ELR (cell line): ENCODE data around the gene INKA2.

ENCODE experiments used
- DNase-seq: peaks from one replicate; pipeline ENCODE4 v3.0.0-alpha.2; 2015; ENCODE audit warnings: low read depth

Gene INKA2

DNA sequence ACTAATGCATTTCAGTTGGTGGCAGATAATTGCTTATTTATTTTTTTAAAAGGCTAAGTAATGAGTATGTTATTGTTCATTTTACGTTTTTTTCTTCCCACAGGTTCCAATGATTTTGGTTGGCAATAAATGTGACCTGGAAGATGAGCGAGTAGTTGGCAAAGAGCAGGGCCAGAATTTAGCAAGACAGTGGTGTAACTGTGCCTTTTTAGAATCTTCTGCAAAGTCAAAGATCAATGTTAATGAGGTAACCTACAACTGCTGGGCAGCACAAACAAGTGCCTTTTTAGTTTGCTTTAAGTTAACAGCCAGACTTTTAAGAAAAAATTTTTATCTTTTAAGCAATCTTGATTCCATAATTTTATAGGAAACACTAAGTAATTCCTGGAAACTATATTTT is 35.0 kb downstream of the INKA2 start:
- no peak for DNase-seq

DNA sequence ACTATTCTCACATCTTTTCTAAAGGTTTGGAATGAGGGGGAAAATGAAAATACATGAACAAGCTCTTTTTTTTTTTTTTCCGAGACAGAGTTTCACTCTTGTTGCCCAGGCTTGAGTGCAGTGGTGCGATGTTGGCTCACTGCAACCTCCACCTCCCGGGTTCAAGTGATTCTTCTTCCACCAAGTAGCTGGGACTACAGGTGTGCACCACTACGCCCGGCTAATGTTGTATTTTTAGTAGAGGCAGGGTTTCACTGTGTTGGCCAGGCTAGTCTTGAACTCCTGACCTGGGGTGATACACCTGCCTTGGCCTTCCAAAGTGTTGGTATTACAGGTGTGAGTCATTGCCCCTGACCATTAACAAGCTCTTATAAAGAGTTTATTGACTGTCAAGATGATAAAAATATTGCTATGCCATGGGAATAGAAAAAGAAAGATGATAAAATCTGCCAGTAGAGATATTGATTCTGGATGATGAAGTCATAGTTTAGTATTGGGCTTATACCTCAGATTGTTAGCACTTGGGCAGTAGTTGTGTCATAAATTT is 36.6 kb downstream of the INKA2 start:
- no peak for DNase-seq

DNA sequence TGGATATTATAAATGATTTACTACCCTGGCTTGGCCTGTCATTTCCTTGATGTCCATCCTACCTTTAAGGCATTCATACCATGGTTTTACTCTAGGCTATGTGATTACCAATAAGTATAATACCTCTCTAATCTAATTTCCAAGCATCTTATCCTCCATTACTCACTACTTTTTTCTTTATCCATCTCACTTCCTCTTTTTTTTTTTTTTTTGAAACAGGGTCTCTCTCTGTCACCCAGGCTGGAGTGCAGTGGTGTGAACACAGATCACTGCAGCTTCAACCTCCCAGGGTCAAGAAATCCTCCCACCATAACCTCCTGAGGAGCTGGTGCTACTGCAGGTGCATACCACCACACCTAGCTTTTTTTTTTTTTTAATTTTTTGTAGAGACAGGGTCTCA is 39.9 kb downstream of the INKA2 start:
- DNase-seq, result no peak

DNA sequence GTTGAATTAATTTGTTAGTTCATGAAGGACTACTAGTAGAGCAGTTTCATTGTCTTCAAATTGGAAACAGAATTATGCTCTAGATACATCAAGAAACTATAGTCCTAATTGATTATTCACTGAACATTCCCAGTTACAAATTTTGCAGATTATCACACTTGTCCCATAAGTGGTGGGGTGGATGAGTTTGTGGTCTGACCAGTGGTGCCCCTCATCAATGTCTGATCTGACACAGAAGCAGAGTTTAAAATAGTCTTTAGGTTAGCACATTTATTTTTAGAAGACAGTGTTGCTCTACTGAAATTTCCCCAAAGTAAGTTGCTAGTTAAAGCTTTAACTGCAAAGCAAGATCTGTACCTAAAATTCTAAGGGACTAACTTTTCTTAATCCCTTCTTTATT is 42.9 kb downstream of the INKA2 start:
- DNase-seq, result no peak

DNA sequence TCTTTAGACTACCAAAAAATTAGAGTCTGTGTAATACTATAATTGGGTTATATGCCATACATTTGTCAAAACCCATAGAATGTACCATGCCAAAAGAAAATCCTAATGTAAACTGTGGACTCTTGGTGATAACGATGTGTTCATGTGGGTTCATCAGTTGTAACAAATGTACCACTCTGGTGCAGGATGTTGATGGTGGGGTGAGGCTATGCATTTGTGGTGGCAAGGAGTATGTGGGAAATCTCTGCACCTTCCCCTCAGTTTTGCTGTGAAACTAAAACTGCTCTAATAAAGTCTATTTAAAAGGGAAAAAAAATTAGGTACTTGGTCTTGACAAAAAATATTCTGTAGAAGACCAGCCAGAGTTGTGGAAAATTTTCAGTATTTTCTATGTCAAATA is 43.4 kb downstream of the INKA2 start:
- DNase-seq, result no peak

DNA sequence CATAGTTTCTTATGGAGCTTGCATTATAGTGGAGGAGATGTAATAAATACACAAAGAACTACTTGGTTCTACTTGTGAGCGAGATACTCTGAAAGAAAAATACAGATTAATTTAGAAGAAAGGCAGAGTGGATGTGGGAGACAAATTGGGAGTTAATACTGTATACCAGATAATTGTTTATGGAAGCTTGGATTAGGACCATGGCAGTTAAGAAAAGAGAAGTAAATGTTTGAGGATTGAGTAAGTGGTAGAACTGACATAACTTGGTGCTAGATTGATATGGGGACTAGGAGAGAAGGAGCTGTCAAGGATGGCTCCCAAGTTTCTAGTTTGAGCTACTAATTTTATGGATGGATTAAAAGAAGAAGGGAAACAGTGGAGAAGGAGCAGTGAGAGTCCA is 47.3 kb downstream of the INKA2 start:
- no peak for DNase-seq

DNA sequence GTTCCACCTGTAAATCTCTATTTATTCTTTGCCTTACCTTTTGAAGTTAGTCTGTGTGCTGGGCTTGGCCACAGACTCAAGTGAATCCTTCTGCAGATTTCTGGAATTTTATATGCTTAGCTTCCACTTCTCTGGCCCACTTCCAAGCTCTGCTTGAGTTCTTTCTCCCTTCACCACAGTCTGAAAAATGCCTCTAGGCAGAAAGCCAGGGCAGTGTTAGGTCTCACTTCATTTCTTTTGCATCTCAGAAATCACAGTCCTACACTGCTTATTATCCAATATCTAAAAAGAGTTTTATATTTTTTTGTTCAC is 48.9 kb downstream of the INKA2 start:
- DNase-seq, result peak; percentile 60
